Left kidney (tissue), 2 donors: ENCODE measurements around the gene COMMD1. TPM values are rescaled to one million over a fixed set of nuclear protein-coding genes. Genes with fewer than 3 reads are reported as not detected.
"Not testable (repeated sequence)": the region's sequence is repeated elsewhere in the genome, so short reads cannot be mapped to it uniquely, and the experiment has no call there.

ENCODE experiments used
- DNase-seq: peaks from one replicate; pipeline ENCODE4 v3.0.0-alpha.2; 2013
- polyA plus RNA-seq: library from polyadenylated mRNA; unstranded; fragments of 120-200 nt; gene quantifications from one replicate; pipeline ENCODE4 v1.2.1, GENCODE V29; 2013; ENCODE audit not compliant: insufficient read length

Gene COMMD1
- polyA plus RNA-seq, 1 donor = 77.0 TPM

- DNase-seq = no peak
Measured at GRCh38 chr2:62071760-62072680, 166.5 kb downstream of the COMMD1 start.

DNA sequence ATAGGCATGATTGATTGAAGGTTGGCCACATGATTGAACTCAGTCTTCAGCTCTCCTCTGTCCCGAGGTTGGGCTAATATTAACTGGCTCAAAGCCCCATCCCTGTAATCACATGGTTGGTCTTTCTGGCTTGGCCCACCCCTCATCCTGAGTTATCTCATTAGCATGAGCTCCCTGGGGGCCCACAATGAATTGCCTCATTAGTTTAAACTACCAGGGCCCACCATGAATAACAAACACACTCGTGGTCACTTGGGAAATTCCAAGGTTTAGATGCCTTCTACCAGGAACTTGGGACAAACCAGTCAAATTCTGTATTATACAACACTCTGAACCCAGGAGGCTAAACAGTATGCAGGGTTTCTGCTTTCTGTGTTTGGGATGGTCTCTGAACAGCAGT lies 168.8 kb downstream of the COMMD1 start:
- DNase-seq = peak; percentile 18

DNA sequence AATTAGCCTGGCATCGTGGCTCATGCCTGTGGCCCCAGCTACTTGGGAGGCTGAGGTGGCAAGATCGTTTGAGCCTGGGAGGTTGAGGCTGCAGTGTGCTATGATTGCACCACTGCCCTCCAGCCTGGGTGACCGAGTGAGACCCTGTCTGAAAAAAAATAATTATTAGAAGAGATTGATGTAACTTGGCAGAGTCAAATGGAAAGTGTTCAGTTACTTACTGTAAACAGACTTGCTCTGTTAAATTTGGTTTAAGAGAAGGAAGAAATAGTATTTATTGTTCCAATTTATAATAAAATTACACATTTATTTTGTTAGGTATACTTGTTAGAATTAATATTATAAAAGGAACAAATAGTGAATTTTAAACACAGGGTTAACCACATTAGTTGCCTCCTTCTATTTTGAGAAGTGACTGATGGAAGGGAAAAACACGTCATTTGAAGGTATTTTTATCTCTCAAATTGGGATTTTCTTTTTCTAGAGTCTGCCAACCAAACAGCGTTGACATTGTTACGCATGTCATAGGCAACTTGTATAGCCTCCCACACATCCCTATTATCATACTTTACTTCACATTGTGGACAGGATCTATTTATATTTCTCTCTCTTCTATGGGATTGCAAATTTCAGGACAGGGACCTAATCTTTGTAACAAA lies 171.6 kb downstream of the COMMD1 start:
- DNase-seq = no peak

GRCh38 chr2:62084801-62085200 lies 179.3 kb downstream of the COMMD1 start:
- DNase-seq = no peak

DNA sequence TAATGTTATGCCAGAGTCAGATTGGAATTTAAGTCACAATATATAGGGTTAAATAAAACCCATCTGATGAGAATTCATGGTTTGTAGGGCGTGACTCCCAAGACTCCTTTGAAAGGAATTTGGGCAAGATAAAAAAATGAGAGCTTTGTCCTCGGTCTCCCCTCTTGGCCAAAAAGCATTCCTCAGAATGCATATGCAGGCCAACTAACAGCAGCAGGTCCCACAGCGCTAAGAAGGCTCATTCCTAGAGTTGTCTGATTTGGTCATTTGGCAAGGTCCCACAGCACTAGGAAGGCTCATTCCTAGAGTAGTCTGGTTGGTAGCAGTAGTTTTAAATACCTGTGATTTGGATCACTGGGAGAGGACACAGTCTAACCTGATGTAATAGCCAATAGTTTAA lies 184.2 kb downstream of the COMMD1 start:
- no peak for DNase-seq

DNA sequence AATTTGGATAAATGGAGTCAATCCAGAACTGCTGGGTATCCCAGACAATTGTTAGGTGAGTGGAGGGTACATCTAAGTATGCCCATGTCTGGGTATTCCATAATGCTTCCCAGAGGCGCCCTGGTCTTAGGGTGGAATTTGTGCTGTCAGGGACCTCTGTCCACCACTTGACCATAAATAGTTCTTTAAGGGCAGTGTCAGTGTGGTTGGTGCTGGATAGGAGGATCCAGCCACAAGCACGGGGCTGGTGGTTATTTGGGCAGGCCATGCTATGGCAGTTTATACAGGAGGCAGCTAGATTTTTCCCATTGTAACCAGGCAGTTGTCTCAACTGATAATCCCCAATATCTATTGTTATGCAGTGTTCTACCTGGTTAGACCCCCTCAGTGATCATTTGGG lies 186.0 kb downstream of the COMMD1 start:
- DNase-seq = no peak

GRCh38 chr2:62099050-62099449 lies 193.6 kb downstream of the COMMD1 start:
- no peak for DNase-seq

DNA sequence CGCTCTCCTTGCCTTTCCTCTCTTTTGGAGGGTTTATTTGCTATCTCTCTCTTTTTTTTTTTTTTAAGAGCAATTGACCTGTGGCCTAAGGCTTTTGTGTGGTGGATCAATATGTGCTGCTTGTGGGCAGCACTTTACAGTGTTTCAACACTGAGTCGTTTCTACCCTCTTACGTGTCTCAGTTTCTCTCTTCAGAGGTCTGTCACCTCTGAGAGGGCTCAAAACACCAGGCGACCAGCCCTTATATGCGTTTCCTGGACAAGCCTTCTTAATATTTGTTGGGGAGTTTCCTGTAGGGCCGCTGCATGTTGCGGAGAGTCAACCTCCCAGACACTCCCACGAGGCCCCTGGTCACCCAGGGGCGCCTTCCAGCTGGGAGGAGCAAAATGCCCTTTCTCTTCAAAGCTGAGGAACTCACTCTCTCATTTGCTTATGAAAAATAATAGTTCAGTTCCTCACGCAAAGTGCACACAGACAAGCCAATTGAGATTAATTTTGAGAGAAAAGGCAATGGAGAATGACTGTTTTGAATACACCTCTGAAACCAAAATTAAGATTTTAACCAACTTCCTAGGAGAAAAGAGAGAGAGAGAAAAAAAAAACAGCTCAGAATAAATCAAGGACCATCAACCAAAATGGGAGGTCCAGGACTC lies 194.2 kb downstream of the COMMD1 start:
- DNase-seq = no peak

- DNase-seq = no peak
Measured at GRCh38 chr2:62101886-62102285, 196.4 kb downstream of the COMMD1 start.

- DNase-seq = no peak
Measured at GRCh38 chr2:62102402-62102920, 197.0 kb downstream of the COMMD1 start.

DNA sequence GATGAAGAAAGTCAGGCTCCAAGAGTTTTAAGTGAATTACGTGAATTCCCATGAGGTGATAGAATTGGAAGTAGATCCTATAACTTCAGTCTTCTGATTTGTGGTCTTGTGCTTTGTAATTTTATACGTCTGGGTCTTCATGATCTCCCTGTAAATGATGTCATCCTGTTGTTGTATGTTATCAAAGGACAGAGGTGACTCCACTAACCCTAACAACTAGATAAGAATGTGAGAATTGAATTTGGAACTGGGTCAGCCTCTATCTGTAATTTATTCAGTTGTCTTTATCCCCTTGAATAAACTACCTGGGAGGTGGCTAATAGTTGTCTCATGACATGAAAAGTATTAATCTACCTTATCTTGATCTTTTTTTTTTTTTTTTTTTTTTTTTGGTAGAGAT lies 204.1 kb downstream of the COMMD1 start:
- DNase-seq = no peak

DNA sequence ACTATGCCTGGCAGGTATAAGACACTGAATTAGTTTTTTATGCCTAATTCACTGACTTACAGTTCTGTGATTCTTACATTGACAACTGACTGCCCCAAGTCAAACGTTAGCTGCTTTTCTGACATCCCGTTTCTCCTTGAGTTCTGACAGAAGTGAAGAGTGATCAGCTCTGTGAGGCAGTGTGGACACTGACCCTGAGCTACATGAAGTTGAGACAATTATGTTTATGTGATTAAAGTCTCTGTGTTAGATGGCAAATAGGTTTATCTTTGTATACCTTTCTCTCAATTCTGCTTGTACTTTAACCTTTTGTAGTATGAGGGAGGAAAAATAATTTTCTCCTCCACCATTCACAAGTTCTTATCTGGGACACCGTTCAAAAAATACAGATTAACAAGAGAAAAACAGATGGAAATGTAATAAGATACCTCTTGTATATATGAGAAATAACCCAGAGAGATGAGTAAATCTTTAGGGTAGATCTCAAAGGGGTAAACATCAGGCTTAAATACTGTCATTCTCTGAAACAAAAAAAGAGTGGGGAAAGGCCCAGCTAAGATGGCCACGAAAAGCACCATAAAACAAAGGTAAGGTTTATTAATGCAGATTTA lies 205.0 kb downstream of the COMMD1 start:
- DNase-seq = no peak

DNA sequence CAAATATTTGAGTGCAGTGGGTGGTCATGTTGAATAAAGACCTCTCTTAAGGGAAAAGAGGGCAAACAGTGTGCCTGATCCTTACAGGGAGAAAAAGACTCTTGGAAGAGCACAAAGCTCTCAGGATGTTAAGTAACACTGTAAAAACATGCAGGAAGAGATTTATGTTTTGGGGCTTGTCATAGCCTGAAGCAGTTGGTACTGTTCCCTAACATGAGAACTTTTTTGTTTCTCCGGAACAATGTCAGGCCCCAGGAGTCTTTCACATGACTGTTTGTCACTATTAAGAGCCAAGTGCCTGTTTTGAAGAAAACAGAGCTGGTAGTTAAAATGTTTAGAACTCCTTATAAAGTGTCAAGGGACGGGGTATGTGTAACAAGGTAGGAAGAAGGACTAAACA lies 206.7 kb downstream of the COMMD1 start:
- peak; percentile 25 for DNase-seq

DNA sequence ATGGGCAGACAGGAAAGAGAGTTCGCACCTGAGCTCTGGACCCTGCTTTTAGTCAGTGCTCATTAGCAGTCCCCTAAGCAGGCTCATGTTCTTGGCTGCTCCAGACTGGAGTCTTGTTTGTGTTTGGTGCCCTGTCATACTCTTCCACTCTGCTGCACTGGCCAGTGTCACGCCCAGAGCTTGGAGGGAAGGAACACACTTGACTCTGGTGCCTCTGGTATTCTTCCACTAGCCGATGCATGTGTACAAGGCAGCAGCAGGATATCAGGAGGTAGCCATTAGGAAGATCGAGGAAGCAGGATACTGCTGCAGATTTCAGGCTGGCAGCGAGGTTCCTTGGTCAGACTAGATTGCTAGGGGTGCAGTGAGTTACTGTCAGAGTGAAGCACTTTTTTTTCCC lies 209.1 kb downstream of the COMMD1 start:
- DNase-seq = no peak

- DNase-seq = no peak
Measured at GRCh38 chr2:62116983-62117382, 211.5 kb downstream of the COMMD1 start.

DNA sequence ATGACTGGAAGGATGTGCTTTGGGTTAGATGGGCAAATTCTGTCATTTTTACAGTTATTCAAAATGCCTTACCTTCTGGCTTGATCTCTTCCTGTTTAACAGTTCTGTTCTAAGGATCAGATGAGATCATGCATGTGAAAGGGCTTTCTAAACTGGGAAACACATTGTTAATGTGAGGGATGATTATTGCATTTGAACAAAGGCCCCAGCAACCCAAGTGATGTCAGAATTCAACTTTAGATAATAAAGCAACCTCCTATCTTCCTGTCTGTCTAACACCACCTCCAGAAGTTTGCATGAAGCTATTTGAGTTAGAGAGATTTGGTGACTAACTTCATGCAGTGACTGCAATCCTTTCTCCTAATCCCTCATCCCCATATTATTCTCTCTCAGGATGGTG lies 212.7 kb downstream of the COMMD1 start:
- DNase-seq = no peak

GRCh38 chr2:62119311-62119974 lies 214.0 kb downstream of the COMMD1 start:
- no peak for DNase-seq

DNA sequence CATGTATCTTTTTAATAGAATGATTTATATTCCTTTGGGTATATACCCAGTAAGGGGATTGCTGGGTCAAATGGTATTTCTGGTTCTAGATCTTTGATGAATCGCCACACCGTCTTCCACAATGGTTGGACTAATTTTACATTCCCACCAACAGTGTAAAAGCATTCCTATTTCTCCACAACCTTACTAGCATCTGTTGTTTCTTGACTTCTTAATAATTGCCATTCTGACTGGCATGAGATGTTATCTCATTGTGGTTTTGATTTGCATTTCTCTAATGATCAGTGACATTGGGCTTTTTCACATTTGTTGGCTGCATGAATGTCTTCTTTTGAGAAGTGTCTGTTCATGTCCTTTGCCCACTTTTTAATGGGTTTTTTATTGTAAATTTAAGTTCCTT lies 220.8 kb downstream of the COMMD1 start:
- DNase-seq = not testable (repeated sequence)

DNA sequence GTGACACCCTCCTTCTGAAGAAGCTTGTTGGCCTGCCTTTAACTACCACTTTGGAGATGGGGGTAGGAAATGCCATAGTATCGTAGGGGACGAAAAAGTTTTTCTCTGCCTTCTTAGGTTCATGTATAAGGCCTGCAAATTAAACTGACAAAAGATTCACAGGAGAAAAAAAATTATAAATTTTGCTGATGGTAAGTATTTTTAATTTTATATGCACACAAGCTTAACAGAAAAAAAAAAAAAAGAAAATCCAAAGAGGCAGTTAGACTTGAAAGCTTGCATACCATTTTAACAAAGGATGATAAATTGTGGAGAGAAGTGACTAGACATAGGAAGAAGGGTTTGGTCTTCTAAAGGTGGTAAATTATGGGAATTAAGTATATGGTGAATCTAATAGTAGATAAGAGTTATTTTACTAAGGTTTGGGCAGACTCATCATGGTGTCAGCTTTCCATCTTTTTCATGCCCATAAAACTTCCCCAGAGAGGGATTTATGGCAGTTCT lies 227.9 kb downstream of the COMMD1 start:
- no peak for DNase-seq

DNA sequence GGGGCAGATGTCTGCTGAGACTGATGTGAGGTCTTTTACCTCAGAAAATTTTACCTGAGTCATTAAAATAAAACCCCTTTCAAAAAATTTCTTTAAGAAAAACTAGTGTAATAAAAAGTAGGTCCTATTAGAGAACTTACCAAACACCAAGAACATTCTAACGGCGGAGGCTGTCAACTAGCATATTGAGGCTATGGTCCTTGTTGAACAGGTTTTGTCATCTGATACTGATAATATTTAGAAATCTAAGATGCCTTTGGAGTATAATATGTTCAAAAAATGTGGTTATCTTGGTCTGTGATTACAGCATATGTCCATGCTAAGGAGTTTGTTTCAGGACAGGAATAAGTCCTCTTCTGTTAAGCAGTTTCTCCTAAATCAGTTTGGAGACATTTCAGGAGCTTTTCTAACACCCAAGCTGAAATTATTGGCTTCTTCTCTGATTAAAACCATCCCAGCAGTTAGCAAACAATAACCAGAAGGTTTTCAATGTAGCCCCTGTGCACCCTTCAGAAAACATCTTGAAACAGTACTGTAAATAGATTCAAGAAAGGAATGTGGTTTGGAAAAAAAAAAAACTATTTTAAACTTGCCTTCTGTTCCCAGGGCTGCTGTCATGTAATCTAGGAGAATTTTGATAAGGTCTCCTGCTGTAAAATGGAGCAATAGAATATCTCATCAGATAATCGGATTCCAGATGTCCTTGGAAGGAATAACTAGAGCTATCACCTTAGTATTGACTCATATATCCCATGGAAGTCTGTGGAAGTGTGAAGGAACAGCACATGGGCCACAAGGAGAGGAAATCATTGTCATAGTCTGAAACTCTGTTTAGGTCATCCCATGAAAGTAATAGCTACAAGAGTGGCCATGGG lies 231.7 kb downstream of the COMMD1 start:
- no peak for DNase-seq
